Measurements from ENCODE around the gene STX7.

STX7 gene

GRCh38 chr6:132475925-132476324, 37.0 kb downstream of the STX7 start:
- Histone ChIP-seq H3K27ac (no peak overlapping the region), H3K4me3 (no peak overlapping the region), H3K36me3 (peaks cover 18 to 23% (median 19%) of the 10 kb centered on the region in 3 donors), H3K9me3 (no peaks in the 10 kb centered on the region), H3K4me1 (peaks cover 0 to 19% (median 0%) of the 10 kb centered on the region in 4 donors), H3K27me3 (no peaks in the 10 kb centered on the region)
- intact Hi-C loops (cut with DNase I; ENCODE audit: low total_unique reads) = no loop called here
- no peak for DNase-seq
- TF ChIP-seq CTCF (IDR thresholded peaks at IDR 0.05) = no peak

- Histone ChIP-seq H3K27me3 (no peaks in the 10 kb centered on the region), H3K4me1 (peaks cover 0 to 10% (median 0%) of the 10 kb centered on the region in 4 donors), H3K4me3 (no peak overlapping the region), H3K36me3 (peaks cover 51 to 58% (median 56%) of the 10 kb centered on the region in 3 donors), H3K9me3 (no peaks in the 10 kb centered on the region), H3K27ac (no peak overlapping the region)
- intact Hi-C loops (cut with DNase I; ENCODE audit: low total_unique reads) = no loop called here
- no peak for TF ChIP-seq CTCF (IDR thresholded peaks at IDR 0.05)
- DNase-seq = no peak
Observed at GRCh38 chr6:132471787-132472186, 41.1 kb downstream of the STX7 start.

GRCh38 chr6:132466952-132467351, 46.0 kb downstream of the STX7 start:
- intact Hi-C loops (cut with DNase I; ENCODE audit: low total_unique reads) = no loop called here
- no peaks in the 10 kb centered on the region for H3K9me3 ChIP-seq
- no peak overlapping the region for H3K27ac ChIP-seq
- TF ChIP-seq CTCF (IDR thresholded peaks at IDR 0.05) = no peak
- no peaks in the 10 kb centered on the region for H3K4me1 ChIP-seq
- H3K27me3 ChIP-seq = no peaks in the 10 kb centered on the region
- no peak for DNase-seq
- peaks cover 78 to 88% (median 82%) of the 10 kb centered on the region in 3 donors for H3K36me3 ChIP-seq
- no peak overlapping the region for H3K4me3 ChIP-seq

GRCh38 chr6:132465530-132466485, 47.1 kb downstream of the STX7 start:
- DNase-seq = no peak
- intact Hi-C loops (cut with DNase I; ENCODE audit: low total_unique reads) = no loop called here
- no peak overlapping the region for H3K27ac ChIP-seq
- H3K27me3 ChIP-seq = no peaks in the 10 kb centered on the region
- no peak for TF ChIP-seq CTCF (IDR thresholded peaks at IDR 0.05)
- no peaks in the 10 kb centered on the region for H3K9me3 ChIP-seq
- peaks cover 76 to 88% (median 81%) of the 10 kb centered on the region in 3 donors for H3K36me3 ChIP-seq
- no peak overlapping the region for H3K4me3 ChIP-seq
- no peaks in the 10 kb centered on the region for H3K4me1 ChIP-seq

- Histone ChIP-seq H3K27me3 (no peaks in the 10 kb centered on the region), H3K27ac (no peak overlapping the region), H3K9me3 (no peaks in the 10 kb centered on the region), H3K4me1 (no peaks in the 10 kb centered on the region), H3K4me3 (no peak overlapping the region), H3K36me3 (peaks cover 65 to 91% (median 89%) of the 10 kb centered on the region in 3 donors)
- TF ChIP-seq CTCF (IDR thresholded peaks at IDR 0.05) = no peak
- DNase-seq = no peak
- intact Hi-C loops (cut with DNase I; ENCODE audit: low total_unique reads) = no loop called here
Observed at GRCh38 chr6:132464538-132465256, 48.2 kb downstream of the STX7 start.
